ENCODE measurements around the gene CTNS.

DNA sequence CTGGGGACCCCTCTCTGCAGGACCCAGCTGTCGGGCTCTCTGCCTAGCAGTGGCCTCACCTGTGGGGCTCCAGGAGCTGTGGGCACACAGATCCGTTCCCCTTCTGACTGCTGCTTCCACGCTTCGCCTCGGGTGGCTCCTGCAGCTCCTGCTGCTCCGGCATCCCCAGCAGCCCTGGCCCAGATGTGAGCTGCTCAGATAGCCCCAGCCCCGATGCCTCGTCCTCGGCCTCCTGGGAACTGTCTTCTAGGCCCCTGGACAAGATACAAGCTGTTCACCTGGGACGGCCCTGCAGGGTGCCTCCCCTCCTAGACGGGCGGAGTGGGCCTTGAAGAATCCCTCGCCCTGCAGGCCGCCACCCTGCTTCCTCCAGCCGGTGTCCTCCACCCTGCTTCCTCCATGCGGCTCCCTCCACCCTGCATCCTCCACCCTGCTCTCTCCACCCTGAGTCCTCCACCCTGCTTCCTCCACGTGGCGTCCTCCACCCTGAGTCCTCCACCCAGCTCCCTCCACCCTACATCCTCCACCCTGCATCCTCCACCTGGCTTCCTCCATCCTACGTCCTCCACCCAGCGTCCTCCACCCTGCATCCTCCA, 43.1 kb downstream of the CTNS start:
- TF ChIP-seq POLR2A (IDR thresholded peaks at IDR 0.05), result no peak
- TF ChIP-seq, protein P1, sequence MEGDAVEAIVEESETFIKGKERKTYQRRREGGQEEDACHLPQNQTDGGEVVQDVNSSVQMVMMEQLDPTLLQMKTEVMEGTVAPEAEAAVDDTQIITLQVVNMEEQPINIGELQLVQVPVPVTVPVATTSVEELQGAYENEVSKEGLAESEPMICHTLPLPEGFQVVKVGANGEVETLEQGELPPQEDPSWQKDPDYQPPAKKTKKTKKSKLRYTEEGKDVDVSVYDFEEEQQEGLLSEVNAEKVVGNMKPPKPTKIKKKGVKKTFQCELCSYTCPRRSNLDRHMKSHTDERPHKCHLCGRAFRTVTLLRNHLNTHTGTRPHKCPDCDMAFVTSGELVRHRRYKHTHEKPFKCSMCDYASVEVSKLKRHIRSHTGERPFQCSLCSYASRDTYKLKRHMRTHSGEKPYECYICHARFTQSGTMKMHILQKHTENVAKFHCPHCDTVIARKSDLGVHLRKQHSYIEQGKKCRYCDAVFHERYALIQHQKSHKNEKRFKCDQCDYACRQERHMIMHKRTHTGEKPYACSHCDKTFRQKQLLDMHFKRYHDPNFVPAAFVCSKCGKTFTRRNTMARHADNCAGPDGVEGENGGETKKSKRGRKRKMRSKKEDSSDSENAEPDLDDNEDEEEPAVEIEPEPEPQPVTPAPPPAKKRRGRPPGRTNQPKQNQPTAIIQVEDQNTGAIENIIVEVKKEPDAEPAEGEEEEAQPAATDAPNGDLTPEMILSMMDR (IDR thresholded peaks at IDR 0.05), result no peak

All from uterus (tissue), 2 donors.